Activated T-cell treated with anti-CD3 and anti-CD28 coated beads, Interleukin-2, amount 50 U/mL, for 72 hours (primary cell): ENCODE data around the gene AMER2. TPM values are rescaled to one million over a fixed set of nuclear protein-coding genes. Genes with fewer than 3 reads are reported as not detected.
"Not testable (repeated sequence)": the region's sequence is repeated elsewhere in the genome, so short reads cannot be mapped to it uniquely, and the experiment has no call there.

Experiments
- ATAC-seq, 2 donors: fragments of 150-1000 bp; cut with Tn5 transposase; replicated peaks in 1 of 2; 2 replicates each; pipeline ENCODE4 v1.10.0; 2021; ENCODE audit warnings: moderate library complexity in 2 of 2, mild to moderate bottlenecking in 1 of 2
- DNase-seq, 2 donors: peaks; one replicate each; pipeline ENCODE4 v3.0.0; 2021 to 2022; ENCODE audit warnings: mixed read lengths in 1 of 2
- H3K27ac Mint-ChIP-seq: one replicate; pipeline ENCODE4 v1.8.0; 2022; ENCODE audit warnings: mild to moderate bottlenecking, moderate library complexity, mixed read lengths
- H3K27me3 Mint-ChIP-seq: one replicate; pipeline ENCODE4 v1.8.0; 2022; ENCODE audit warnings: low read depth, mixed read lengths
- H3K36me3 Mint-ChIP-seq, 2 donors: one replicate each; pipeline ENCODE4 v1.8.0; 2022; ENCODE audit warnings: mixed read lengths in 2 of 2, mild to moderate bottlenecking in 1 of 2; ENCODE audit not compliant: insufficient read depth in 2 of 2
- H3K4me1 Mint-ChIP-seq: one replicate; pipeline ENCODE4 v1.8.0; 2022; ENCODE audit warnings: low read depth, mixed read lengths
- H3K4me3 Mint-ChIP-seq, 2 donors: one replicate each; pipeline ENCODE4 v1.8.0; 2022; ENCODE audit warnings: mild to moderate bottlenecking in 2 of 2, mixed read lengths in 2 of 2, moderate library complexity in 2 of 2
- H3K9me3 Mint-ChIP-seq, 2 donors: one replicate each; pipeline ENCODE4 v1.8.0; 2022; ENCODE audit warnings: mixed read lengths in 2 of 2
- total RNA-seq, 2 donors: library from RNA; stranded (reverse); gene quantifications; one replicate each; pipeline ENCODE4 v1.2.3, GENCODE V29; 2022

The AMER2 gene
- total RNA-seq, 2 donors from 2014 or later = 0.02 TPM; not detected in 1

GRCh38 chr13:25166306-25166705 lies 5.8 kb downstream of the AMER2 start:
- Mint-ChIP-seq H3K36me3 (no peaks in the 10 kb centered on the region), H3K27ac (no peak overlapping the region), H3K27me3 (peaks cover 47% of the 10 kb centered on the region), H3K4me3 (no peak overlapping the region), H3K4me1 (peaks cover 3% of the 10 kb centered on the region), H3K9me3 (no peaks in the 10 kb centered on the region)
- ATAC-seq (no peak), DNase-seq (no peak)

DNA sequence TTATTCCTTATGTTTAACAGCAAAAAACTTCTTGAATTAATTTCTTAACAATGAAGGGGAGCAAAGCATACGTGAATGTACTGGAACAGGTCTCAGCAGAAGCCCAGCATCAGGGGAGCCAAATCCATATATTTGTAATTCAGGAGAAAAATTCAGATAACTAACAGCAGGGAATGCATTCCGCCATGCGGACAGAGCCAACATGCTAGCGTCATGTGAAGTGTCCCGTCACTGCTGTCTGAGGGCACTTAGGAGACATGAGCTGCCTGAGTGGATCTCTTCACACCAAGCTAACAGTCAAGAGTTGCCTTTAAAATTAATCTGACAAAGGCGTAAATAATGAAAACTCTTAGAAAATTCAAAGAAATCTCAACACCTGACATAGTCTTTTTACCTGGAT lies 6.4 kb downstream of the AMER2 start:
- Mint-ChIP-seq H3K4me1 (no peaks in the 10 kb centered on the region), H3K27ac (no peak overlapping the region), H3K9me3 (no peaks in the 10 kb centered on the region), H3K27me3 (peaks cover 43% of the 10 kb centered on the region), H3K4me3 (no peak overlapping the region), H3K36me3 (no peaks in the 10 kb centered on the region)
- ATAC-seq (no peak), DNase-seq (no peak)

- not testable (repeated sequence) for H3K4me3 Mint-ChIP-seq, H3K4me1 Mint-ChIP-seq, H3K9me3 Mint-ChIP-seq, DNase-seq, H3K27ac Mint-ChIP-seq, ATAC-seq, H3K36me3 Mint-ChIP-seq
- H3K27me3 Mint-ChIP-seq = peaks cover 40% of the 10 kb centered on the region
Measured at GRCh38 chr13:25165163-25165562, 6.9 kb downstream of the AMER2 start.

- ATAC-seq = no peak
- no peaks in the 10 kb centered on the region for H3K4me1 Mint-ChIP-seq
- no peaks in the 10 kb centered on the region for H3K36me3 Mint-ChIP-seq
- no peak for DNase-seq
- H3K4me3 Mint-ChIP-seq = no peak overlapping the region
- H3K27me3 Mint-ChIP-seq = peaks cover 29% of the 10 kb centered on the region
- no peak overlapping the region for H3K27ac Mint-ChIP-seq
- H3K9me3 Mint-ChIP-seq = no peaks in the 10 kb centered on the region
Measured at GRCh38 chr13:25157681-25158080, 14.4 kb downstream of the AMER2 start.

GRCh38 chr13:25153736-25154135 lies 18.4 kb downstream of the AMER2 start:
- H3K9me3 Mint-ChIP-seq = no peaks in the 10 kb centered on the region

DNA sequence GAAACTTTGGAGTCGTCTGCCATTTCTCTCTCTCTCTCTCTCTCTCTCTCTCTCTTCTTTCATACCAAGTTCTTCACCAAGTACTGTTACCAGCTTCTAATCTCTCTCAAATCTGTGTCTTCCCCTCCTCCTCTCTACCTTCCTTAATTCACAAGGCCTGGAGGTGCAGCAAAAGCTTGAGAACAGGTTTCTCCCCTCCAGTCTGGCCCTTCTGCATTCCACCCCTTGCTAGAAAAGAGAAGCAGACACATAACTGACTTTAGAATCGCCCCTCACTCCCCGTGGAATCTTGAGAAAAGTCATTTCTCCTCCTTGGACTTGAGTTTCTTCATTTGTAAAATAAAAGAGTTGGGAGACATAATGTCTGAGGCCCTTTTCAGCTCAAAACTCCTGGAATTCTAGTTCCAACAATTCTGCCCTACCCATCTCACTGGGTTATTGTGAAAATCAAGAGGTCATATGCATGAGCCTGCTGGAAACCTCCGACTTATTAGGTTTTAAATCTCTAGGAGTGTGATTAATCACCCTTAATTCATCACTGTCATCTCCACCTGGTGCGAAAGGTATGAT lies 20.4 kb downstream of the AMER2 start:
- Mint-ChIP-seq H3K27me3 (peaks cover 56% of the 10 kb centered on the region), H3K9me3 (no peaks in the 10 kb centered on the region), H3K4me3 (no peak overlapping the region), H3K36me3 (no peaks in the 10 kb centered on the region), H3K27ac (no peak overlapping the region), H3K4me1 (no peaks in the 10 kb centered on the region)
- no peak for DNase-seq
- no peak for ATAC-seq

More at GRCh38 chr13:25153736-25154135, 18.4 kb downstream of the AMER2 start:
- Mint-ChIP-seq H3K27me3 (peaks cover 56% of the 10 kb centered on the region), H3K4me3 (no peak overlapping the region), H3K27ac (no peak overlapping the region), H3K4me1 (no peaks in the 10 kb centered on the region), H3K36me3 (no peaks in the 10 kb centered on the region)
- ATAC-seq (no peak), DNase-seq (no peak)

- Mint-ChIP-seq H3K4me1 (no peaks in the 10 kb centered on the region), H3K9me3 (no peaks in the 10 kb centered on the region), H3K4me3 (no peak overlapping the region), H3K36me3 (no peaks in the 10 kb centered on the region), H3K27ac (no peak overlapping the region), H3K27me3 (peaks cover 44% of the 10 kb centered on the region)
- DNase-seq = no peak
- ATAC-seq = no peak
Measured at GRCh38 chr13:25149711-25150110, 22.4 kb downstream of the AMER2 start.

DNA sequence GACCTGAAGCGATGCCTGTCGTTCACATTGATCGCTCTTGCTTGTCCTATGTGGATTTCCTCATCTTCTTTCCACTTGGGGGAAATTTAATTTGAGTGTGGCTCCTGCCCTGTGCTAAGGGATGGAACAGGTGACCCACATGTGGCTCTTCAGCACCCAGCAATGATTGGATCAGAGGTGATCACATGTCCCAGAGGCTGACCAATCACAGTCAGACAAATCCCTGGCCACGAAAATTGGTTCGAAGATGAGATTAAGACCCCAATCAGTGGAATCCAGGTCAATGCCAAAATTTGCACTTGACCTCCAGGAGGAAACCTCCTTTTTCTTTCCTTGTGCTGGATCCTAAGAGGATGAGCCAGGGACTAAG lies 23.7 kb downstream of the AMER2 start:
- ATAC-seq = no peak
- Mint-ChIP-seq H3K36me3 (no peaks in the 10 kb centered on the region), H3K27me3 (peaks cover 38% of the 10 kb centered on the region), H3K9me3 (no peaks in the 10 kb centered on the region), H3K4me3 (no peak overlapping the region), H3K4me1 (no peaks in the 10 kb centered on the region), H3K27ac (no peak overlapping the region)
- DNase-seq = no peak

GRCh38 chr13:25147638-25148401 lies 24.3 kb downstream of the AMER2 start:
- no peak overlapping the region for H3K27ac Mint-ChIP-seq
- peaks cover 36% of the 10 kb centered on the region for H3K27me3 Mint-ChIP-seq
- DNase-seq (no peak), ATAC-seq (peak in 1 of 2 donors; percentile 38)
- no peak overlapping the region for H3K4me3 Mint-ChIP-seq
- no peaks in the 10 kb centered on the region for H3K4me1 Mint-ChIP-seq
- no peaks in the 10 kb centered on the region for H3K36me3 Mint-ChIP-seq
- no peaks in the 10 kb centered on the region for H3K9me3 Mint-ChIP-seq

GRCh38 chr13:25143706-25144105 lies 28.4 kb downstream of the AMER2 start:
- no peaks in the 10 kb centered on the region for H3K27me3 Mint-ChIP-seq
- no peaks in the 10 kb centered on the region for H3K9me3 Mint-ChIP-seq
- H3K4me3 Mint-ChIP-seq = no peak overlapping the region
- no peaks in the 10 kb centered on the region for H3K36me3 Mint-ChIP-seq
- DNase-seq (no peak), ATAC-seq (no peak)
- H3K4me1 Mint-ChIP-seq = no peaks in the 10 kb centered on the region
- no peak overlapping the region for H3K27ac Mint-ChIP-seq

- Mint-ChIP-seq H3K9me3 (no peaks in the 10 kb centered on the region), H3K27ac (no peak overlapping the region), H3K4me1 (no peaks in the 10 kb centered on the region), H3K27me3 (peaks cover 22% of the 10 kb centered on the region), H3K4me3 (no peak overlapping the region), H3K36me3 (no peaks in the 10 kb centered on the region)
- DNase-seq = no peak
- no peak for ATAC-seq
Measured at GRCh38 chr13:25141042-25141441, 31.0 kb downstream of the AMER2 start.

- H3K4me1 Mint-ChIP-seq = no peaks in the 10 kb centered on the region
- H3K27ac Mint-ChIP-seq = no peak overlapping the region
- ATAC-seq = no peak
- no peaks in the 10 kb centered on the region for H3K36me3 Mint-ChIP-seq
- H3K4me3 Mint-ChIP-seq = no peak overlapping the region
- no peak for DNase-seq
- no peaks in the 10 kb centered on the region for H3K9me3 Mint-ChIP-seq
- H3K27me3 Mint-ChIP-seq = peaks cover 33% of the 10 kb centered on the region
Measured at GRCh38 chr13:25137788-25138115, 34.3 kb downstream of the AMER2 start.

- no peak overlapping the region for H3K4me3 Mint-ChIP-seq
- no peaks in the 10 kb centered on the region for H3K36me3 Mint-ChIP-seq
- H3K9me3 Mint-ChIP-seq = no peaks in the 10 kb centered on the region
- ATAC-seq (no peak), DNase-seq (no peak)
- H3K4me1 Mint-ChIP-seq = no peaks in the 10 kb centered on the region
- peaks cover 35% of the 10 kb centered on the region for H3K27me3 Mint-ChIP-seq
- no peak overlapping the region for H3K27ac Mint-ChIP-seq
Measured at GRCh38 chr13:25136880-25137787, 35.0 kb downstream of the AMER2 start.
